A673 (cell line): ENCODE data around the gene CACNA2D3.

Experiments
- CTCF ChIP-seq: fragments of 300-800, 200-600 bp; sonication (generic); conservative IDR thresholded peaks from 2 replicates; pipeline ENCODE4 v1.5.1; 2017; ENCODE audit warnings: low read depth, mild to moderate bottlenecking, antibody characterized with exemption, low read length, moderate library complexity, mixed read lengths
- EZH2 ChIP-seq: fragments of 200-600 bp; sonication (generic); IDR thresholded peaks from 2 replicates; pipeline ENCODE4 v1.6.1; 2017; ENCODE audit warnings: borderline replicate concordance, low read depth, mild to moderate bottlenecking, mixed read lengths, antibody characterized with exemption, low read length; ENCODE audit not compliant: poor library complexity, severe bottlenecking

- TF ChIP-seq EZH2 (no peak), CTCF (no peak)
These were observed 80.4 kb downstream of the CACNA2D3 start for GRCh38 chr3:54202651-54203248.
